GM10248 (cell line): ENCODE measurements around the gene TRPT1.
"Not testable (repeated sequence)": the region's sequence is repeated elsewhere in the genome, so short reads cannot be mapped to it uniquely, and the experiment has no call there.

ENCODE experiments used
- CTCF ChIA-PET: fragments of 300-600 bp; sonication (Branson Sonifier 250); formaldehyde crosslinking; extraction: SDS; loops from one replicate; lab custom pipeline; 2021; ENCODE audit warnings: antibody characterized with exemption; lab: Yijun Ruan, JAX
- POLR2A ChIA-PET: fragments of 350-650 bp; sonication (Branson Sonifier 250); formaldehyde crosslinking; extraction: SDS; loops from one replicate; lab custom pipeline; 2020; ENCODE audit warnings: antibody characterized with exemption; lab: Yijun Ruan, JAX
- DNase-seq: peaks from one replicate; pipeline ENCODE4 v3.0.0; 2012; ENCODE audit errors: extremely low spot score
- TF ChIP-seq, protein P1 (sequence below): IDR thresholded peaks from 2 replicates; pipeline ENCODE4 v1.5.1; 2012; ENCODE audit warnings: mild to moderate bottlenecking, low read depth; ENCODE audit errors: extremely low read depth, missing control alignments, control extremely low read depth

TRPT1 gene

DNA sequence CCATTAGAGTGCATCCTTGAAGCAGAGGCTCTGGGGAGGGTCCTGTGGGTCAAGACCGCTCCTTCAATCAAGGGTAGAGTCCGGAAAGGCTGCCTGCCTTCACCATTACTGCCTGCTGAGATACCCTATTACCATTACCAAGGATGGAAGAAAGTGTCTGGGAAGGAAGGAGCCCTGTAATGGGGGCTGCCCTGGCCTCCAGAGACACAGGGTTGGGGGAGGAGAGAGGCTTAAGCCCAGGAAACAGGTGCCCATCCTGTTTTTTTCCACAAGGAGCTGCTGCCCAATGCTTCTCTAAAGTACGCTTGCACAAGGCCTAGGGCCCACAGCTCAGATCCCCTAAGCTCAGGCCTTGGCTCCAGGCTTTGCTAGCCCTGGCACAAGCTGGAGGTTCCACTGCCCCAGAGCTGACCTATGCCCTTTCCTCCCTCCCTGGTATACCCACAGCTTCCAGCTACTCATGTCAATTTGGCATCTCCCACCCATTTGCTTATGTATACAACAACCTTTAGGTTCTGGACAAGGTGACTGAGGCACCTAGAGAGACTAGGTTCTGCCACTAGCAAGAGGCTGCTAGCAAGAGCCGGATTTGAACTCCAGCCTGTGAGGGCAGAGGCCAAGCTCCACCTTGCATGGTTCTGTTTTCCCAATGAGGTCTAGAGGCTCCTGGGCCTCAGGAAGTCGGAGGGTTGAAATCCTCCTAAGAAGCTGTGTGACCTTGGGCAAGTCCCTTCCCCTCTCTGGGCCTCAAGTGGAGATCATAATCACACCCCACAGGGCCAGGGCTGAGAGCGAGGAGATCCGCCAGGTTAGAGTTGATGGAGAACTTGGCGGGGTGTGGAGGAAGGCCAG lies 23.8 kb upstream of the TRPT1 start:
- ChIA-PET POLR2A (no interaction called here), CTCF (interaction anchor here (0.8 to 4.6 kb wide), 17 partner anchors 9 to 83 kb away, joined by 3 to 134 read pairs (median 5); partner anchors contain the start of genes CATSPERZ, ESRRA, FERMT3 and FKBP2)
- DNase-seq = no peak
- TF ChIP-seq, protein P1, sequence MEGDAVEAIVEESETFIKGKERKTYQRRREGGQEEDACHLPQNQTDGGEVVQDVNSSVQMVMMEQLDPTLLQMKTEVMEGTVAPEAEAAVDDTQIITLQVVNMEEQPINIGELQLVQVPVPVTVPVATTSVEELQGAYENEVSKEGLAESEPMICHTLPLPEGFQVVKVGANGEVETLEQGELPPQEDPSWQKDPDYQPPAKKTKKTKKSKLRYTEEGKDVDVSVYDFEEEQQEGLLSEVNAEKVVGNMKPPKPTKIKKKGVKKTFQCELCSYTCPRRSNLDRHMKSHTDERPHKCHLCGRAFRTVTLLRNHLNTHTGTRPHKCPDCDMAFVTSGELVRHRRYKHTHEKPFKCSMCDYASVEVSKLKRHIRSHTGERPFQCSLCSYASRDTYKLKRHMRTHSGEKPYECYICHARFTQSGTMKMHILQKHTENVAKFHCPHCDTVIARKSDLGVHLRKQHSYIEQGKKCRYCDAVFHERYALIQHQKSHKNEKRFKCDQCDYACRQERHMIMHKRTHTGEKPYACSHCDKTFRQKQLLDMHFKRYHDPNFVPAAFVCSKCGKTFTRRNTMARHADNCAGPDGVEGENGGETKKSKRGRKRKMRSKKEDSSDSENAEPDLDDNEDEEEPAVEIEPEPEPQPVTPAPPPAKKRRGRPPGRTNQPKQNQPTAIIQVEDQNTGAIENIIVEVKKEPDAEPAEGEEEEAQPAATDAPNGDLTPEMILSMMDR = no peak

DNA sequence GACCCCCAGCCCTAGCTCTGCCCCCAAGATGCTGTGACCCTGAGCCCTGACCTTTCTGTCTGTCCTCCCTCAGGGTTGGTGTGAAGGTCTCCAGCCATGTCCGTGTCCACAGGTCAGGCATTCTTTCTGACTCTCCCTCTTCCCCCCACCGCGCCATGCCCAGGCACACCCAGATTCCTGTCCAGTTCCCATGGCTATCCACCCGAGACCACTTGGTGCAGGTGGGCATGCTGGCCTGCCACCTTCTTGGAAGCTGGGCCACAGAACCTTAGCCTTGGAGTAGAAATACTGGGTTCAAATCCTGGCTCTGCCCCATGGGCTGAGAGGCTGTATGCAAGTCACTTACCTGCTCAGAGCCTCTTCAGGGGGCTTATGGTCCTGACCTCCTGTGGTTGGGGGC lies 23.1 kb upstream of the TRPT1 start:
- DNase-seq = no peak
- CTCF ChIA-PET = interaction anchor here (0.9 to 4.6 kb wide), 6 partner anchors 13 to 54 kb away, joined by 4 to 134 read pairs (median 17); partner anchors contain the start of genes CATSPERZ, ESRRA and FERMT3
- POLR2A ChIA-PET = interaction anchor here (0.6 kb wide), 1 partner anchor 21 kb away, joined by 3 read pairs; no protein-coding TSS in a partner anchor
- TF ChIP-seq, protein P1 = no peak

DNA sequence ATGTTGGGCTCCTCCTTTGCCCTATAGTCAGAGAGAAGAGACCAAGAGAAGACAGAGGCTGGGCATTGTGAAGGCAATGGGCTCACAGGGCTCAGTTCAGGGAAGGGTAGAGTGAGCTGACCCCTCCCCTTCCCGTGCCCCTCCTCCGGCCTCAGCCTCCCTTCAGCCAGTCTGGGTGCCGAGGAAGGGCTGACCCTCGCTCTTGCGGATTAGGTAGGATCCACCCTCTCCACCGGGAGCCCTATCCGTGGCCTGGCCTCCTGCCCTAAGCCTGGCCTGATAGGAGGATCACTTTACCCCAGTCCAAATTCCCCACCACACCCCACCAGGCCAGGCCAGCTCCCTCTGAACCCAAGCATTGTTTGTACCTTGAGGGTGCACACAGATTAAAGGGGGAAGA lies 22.6 kb upstream of the TRPT1 start:
- TF ChIP-seq, protein P1 = no peak
- DNase-seq = no peak
- ChIA-PET CTCF (interaction anchor here (1.1 to 4.6 kb wide), 3 partner anchors 17 to 54 kb away, joined by 4 to 134 read pairs (median 48); partner anchors contain the start of genes CATSPERZ and ESRRA), POLR2A (interaction anchor here (0.6 kb wide), 2 partner anchors 21 to 64 kb away, joined by 3 to 5 read pairs; no protein-coding TSS in a partner anchor)

DNA sequence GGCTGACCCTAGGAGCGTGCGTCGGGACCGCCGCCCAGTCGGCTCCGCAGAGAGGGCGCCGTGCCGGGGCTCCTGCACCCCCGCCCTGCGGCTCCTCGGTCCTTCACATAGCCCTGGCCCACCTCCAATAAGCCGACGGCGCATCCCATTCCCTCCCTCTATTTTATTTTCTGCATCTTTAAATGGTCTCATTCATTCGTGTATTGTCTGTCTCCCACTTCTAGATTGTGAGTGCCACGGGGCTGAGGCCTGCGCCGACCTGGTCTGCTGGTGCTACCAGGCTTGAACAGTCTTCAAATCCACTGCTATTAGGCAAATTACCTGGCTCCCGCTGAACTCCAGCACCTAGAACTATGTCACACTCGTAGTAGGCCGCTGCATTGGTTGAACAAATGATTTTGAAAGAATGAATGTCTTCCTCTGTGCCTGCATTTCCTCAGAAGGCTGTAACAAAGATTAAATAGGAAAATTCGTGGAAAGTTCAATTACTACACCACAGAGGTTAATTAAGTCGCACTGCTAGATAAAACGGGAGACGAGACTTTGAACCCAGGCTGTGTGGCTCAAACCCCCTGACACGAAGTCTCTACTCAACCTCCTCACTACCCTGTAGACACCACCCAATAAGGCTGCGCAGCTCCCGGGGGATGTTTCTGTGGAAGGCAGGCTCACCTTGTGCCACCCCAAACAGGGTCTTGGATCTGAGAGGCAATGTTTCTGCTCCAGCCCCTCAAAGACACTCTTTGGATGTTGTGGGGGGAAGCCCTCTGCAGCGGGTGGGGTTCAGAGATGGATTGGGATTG lies 21.9 kb upstream of the TRPT1 start:
- ChIA-PET CTCF (interaction anchor here (0.9 to 4.6 kb wide), 6 partner anchors 17 to 60 kb away, joined by 3 to 134 read pairs (median 5); partner anchors contain the start of genes CATSPERZ and ESRRA), POLR2A (interaction anchor here (0.6 kb wide), 1 partner anchor 64 kb away, joined by 5 read pairs; no protein-coding TSS in a partner anchor)
- DNase-seq = no peak
- TF ChIP-seq, protein P1 = no peak

DNA sequence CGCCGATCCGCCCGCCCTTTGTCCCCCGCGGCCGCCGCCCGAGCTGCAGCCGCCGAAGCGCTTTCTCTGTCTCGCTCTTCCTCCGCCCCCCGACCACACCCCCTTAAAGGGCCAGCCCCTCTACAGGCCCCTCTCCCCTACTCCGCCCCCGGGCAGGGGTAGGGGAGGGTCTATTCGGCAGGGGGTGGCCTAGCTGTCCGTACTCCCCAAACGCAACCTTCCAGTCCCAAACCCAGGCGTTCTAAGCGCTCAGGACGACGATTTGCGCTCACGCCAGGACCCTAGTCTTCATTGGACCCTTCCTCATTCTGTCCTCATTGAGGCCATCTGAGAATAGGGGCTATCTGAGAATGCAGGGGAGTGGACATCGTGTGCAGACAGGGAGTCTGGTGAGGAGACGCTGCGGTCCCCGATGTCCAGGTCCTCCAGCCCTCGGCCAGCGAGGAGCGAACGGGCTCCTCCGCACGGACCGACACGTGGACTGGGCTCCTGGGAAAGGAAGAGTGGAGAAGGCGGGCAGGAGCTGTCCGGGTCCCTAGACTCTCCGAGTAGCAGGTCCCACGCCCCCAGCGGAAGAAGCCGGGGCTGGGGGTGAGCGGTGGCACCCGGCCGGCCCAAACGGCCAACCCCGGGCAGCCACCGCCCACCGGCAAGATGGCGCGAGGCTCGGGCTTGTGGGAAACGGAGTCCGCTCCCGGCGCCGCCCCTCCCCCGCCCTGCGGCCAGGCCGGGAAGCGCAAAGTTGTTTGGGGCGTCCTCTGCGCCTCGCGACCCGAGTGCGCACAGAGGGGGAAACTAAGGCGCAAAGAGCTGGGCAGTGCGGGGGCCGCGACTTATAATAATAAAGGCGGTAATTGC lies 21.1 kb upstream of the TRPT1 start, which contains the start of gene PPP1R14B:
Gene PPP1R14B, minus strand, starts transcription at position 73 of the 858 bp plus-strand sequence. CDS start 270 bp downstream, outside the sequence.
- DNase-seq = peak; percentile 85
- TF ChIP-seq, protein P1 = no peak
- ChIA-PET POLR2A (interaction anchor here (0.6 kb wide), 2 partner anchors 67 to 106 kb away, joined by 3 read pairs; no protein-coding TSS in a partner anchor), CTCF (interaction anchor here (0.8 to 3.7 kb wide), 7 partner anchors 20 to 59 kb away, joined by 3 to 26 read pairs (median 4); no protein-coding TSS in a partner anchor)

DNA sequence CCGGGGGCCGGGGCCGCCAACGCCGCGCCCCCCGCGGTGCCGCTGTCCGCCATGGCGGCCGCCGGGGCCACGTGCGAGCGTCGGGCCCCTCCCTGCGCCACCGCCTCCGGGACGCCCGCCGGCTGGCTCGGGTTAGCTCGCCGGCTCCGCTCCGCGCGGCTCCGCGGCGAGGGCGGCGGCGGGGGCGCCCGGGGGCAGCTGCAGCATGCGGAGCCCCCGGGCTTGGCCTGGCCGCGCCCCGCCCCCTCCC lies 20.6 kb upstream of the TRPT1 start:
- ChIA-PET POLR2A (interaction anchor here (0.6 to 0.7 kb wide), 3 partner anchors 66 to 304 kb away, joined by 3 read pairs; no protein-coding TSS in a partner anchor), CTCF (interaction anchor here (0.8 to 3.7 kb wide), 7 partner anchors 9 to 57 kb away, joined by 3 to 26 read pairs (median 6); partner anchors contain the start of genes NUDT22 and TRPT1)
- DNase-seq = not testable (repeated sequence)
